Measurements from ENCODE around the gene NUDT11.
A peak's percentile ranks its signal among the peaks of the same experiment; 100 is the strongest.
"Not testable (repeated sequence)": the region's sequence is repeated elsewhere in the genome, so short reads cannot be mapped to it uniquely, and the experiment has no call there.

NUDT11 gene

DNA sequence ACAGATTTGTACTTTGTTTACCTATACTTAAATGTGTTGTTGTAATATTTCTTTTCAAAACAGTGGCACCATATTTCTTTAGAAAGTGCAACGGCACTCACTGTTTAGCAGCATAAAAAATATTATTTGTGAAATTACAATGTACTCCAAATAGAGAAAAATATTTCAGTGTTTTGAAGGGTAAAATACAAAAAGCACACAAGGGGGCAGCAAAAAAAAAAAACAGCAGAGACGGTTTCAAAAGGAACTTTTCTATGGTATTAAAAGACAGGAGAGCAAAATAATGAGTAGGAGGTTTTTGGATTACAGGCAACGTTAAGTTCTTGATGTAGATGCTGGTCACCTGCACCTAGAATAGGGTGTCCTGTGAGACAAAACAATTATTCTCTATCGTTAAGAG, 2.0 kb downstream of the NUDT11 start:
- H3K4me2 ChIP-seq (ENCODE audit: low read depth, low read length, poor library complexity, severe bottlenecking): no peak overlapping the region
- TF ChIP-seq, protein P1, sequence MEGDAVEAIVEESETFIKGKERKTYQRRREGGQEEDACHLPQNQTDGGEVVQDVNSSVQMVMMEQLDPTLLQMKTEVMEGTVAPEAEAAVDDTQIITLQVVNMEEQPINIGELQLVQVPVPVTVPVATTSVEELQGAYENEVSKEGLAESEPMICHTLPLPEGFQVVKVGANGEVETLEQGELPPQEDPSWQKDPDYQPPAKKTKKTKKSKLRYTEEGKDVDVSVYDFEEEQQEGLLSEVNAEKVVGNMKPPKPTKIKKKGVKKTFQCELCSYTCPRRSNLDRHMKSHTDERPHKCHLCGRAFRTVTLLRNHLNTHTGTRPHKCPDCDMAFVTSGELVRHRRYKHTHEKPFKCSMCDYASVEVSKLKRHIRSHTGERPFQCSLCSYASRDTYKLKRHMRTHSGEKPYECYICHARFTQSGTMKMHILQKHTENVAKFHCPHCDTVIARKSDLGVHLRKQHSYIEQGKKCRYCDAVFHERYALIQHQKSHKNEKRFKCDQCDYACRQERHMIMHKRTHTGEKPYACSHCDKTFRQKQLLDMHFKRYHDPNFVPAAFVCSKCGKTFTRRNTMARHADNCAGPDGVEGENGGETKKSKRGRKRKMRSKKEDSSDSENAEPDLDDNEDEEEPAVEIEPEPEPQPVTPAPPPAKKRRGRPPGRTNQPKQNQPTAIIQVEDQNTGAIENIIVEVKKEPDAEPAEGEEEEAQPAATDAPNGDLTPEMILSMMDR (conservative IDR thresholded peaks at IDR 0.05; ENCODE audit: low read length): 0 out of 2 replicates have a peak, but pooled peaks have one; percentile 10
- no peak for TF ChIP-seq EZH2phosphoT487 (IDR thresholded peaks at IDR 0.05; ENCODE audit: borderline replicate concordance)
- H3K9ac ChIP-seq (ENCODE audit: low read depth, low read length, poor library complexity, severe bottlenecking): no peak overlapping the region

DNA sequence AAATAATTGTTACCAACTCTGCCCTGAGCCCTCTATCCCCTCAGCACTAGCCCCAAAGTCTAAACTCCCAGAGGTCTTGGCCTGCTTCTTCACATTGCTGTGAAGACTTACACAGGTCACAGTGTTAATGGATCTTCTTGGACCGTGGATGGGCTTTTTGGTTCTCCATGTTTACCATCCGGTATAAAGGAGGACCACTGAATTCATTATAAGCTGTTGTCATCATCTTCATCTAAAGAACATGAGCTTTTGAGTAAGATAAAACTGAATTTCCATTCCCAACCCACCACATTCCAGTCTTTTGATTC, 8.5 kb downstream of the NUDT11 start:
- H3K9ac ChIP-seq (ENCODE audit: low read depth, low read length, poor library complexity, severe bottlenecking): no peak overlapping the region

More for the DNA sequence above, 2.0 kb downstream of the NUDT11 start:
- Histone ChIP-seq H3K9me2 (replicated peaks; ENCODE audit: low read depth, low read length) (no peaks in the 10 kb centered on the region), H4K20me1 (ENCODE audit: insufficient read depth, low read length, poor library complexity, severe bottlenecking) (no peaks in the 10 kb centered on the region), H3K9me3 (ENCODE audit: insufficient read depth, low read depth, low read length) (no peaks in the 10 kb centered on the region), H3F3A (ENCODE audit: low read depth) (no peaks in the 10 kb centered on the region), H3K79me2 (ENCODE audit: insufficient read depth, low read length) (no peaks in the 10 kb centered on the region), H3K4me1 (ENCODE audit: insufficient read depth, low read length, poor library complexity, severe bottlenecking) (no peaks in the 10 kb centered on the region), H3K4me3 (ENCODE audit: low read length, poor library complexity, severe bottlenecking) (no peak overlapping the region), H3K27me3 (ENCODE audit: insufficient read depth, low read length, poor library complexity, severe bottlenecking) (no peaks in the 10 kb centered on the region), H2AFZ (ENCODE audit: low read length) (no peak overlapping the region), H3K36me3 (ENCODE audit: insufficient read depth, low read length) (no peaks in the 10 kb centered on the region)

DNA sequence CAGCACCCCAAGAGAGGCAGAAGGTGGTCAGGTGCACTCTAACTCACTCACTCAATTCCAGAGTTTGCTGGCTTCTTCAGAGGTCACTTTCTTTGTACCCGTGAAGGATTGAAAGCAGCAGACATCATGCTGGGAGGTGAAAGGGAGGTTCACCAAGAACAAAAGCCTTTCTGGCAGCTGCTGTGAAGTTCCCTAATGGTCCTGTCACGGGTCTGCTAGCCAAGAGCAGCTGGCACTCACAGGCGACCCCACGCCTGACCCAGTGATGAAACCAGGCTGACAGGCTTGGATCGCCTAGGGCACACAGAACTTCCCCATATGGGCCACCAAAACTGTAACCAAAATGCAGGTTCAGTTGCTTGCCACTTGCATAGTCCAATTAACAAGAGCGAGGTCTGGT, 11.8 kb downstream of the NUDT11 start:
- H3K4me2 ChIP-seq (ENCODE audit: low read depth, low read length, poor library complexity, severe bottlenecking): no peak overlapping the region
- no peaks in the 10 kb centered on the region for H3F3A ChIP-seq (ENCODE audit: low read depth)
- H3K9me2 ChIP-seq (replicated peaks; ENCODE audit: low read depth, low read length): no peaks in the 10 kb centered on the region
- no peak overlapping the region for H2AFZ ChIP-seq (ENCODE audit: low read length)
- no peaks in the 10 kb centered on the region for H4K20me1 ChIP-seq (ENCODE audit: insufficient read depth, low read length, poor library complexity, severe bottlenecking)
- no peak overlapping the region for H3K4me3 ChIP-seq (ENCODE audit: low read length, poor library complexity, severe bottlenecking)
- no peaks in the 10 kb centered on the region for H3K79me2 ChIP-seq (ENCODE audit: insufficient read depth, low read length)
- no peaks in the 10 kb centered on the region for H3K9me3 ChIP-seq (ENCODE audit: insufficient read depth, low read depth, low read length)
- no peak overlapping the region for H3K9ac ChIP-seq (ENCODE audit: low read depth, low read length, poor library complexity, severe bottlenecking)
- H3K27me3 ChIP-seq (ENCODE audit: insufficient read depth, low read length, poor library complexity, severe bottlenecking): no peaks in the 10 kb centered on the region
- no peaks in the 10 kb centered on the region for H3K36me3 ChIP-seq (ENCODE audit: insufficient read depth, low read length)
- no peaks in the 10 kb centered on the region for H3K4me1 ChIP-seq (ENCODE audit: insufficient read depth, low read length, poor library complexity, severe bottlenecking)
- TF ChIP-seq, protein P1 (conservative IDR thresholded peaks at IDR 0.05; ENCODE audit: low read length): no peak
- TF ChIP-seq EZH2phosphoT487 (IDR thresholded peaks at IDR 0.05; ENCODE audit: borderline replicate concordance): no peak

More for the DNA sequence above, 8.5 kb downstream of the NUDT11 start:
- no peaks in the 10 kb centered on the region for H3K9me2 ChIP-seq (replicated peaks; ENCODE audit: low read depth, low read length)
- H3K4me3 ChIP-seq (ENCODE audit: low read length, poor library complexity, severe bottlenecking): no peak overlapping the region
- no peak overlapping the region for H2AFZ ChIP-seq (ENCODE audit: low read length)
- no peaks in the 10 kb centered on the region for H3K4me1 ChIP-seq (ENCODE audit: insufficient read depth, low read length, poor library complexity, severe bottlenecking)
- H3K9me3 ChIP-seq (ENCODE audit: insufficient read depth, low read depth, low read length): no peaks in the 10 kb centered on the region
- H3K36me3 ChIP-seq (ENCODE audit: insufficient read depth, low read length): no peaks in the 10 kb centered on the region
- no peak overlapping the region for H3K4me2 ChIP-seq (ENCODE audit: low read depth, low read length, poor library complexity, severe bottlenecking)
- no peak for TF ChIP-seq EZH2phosphoT487 (IDR thresholded peaks at IDR 0.05; ENCODE audit: borderline replicate concordance)
- TF ChIP-seq, protein P1 (conservative IDR thresholded peaks at IDR 0.05; ENCODE audit: low read length): 0 out of 2 replicates have a peak, but pooled peaks have one; percentile 0
- H3K27me3 ChIP-seq (ENCODE audit: insufficient read depth, low read length, poor library complexity, severe bottlenecking): no peaks in the 10 kb centered on the region
- H3F3A ChIP-seq (ENCODE audit: low read depth): no peaks in the 10 kb centered on the region
- no peaks in the 10 kb centered on the region for H4K20me1 ChIP-seq (ENCODE audit: insufficient read depth, low read length, poor library complexity, severe bottlenecking)
- H3K79me2 ChIP-seq (ENCODE audit: insufficient read depth, low read length): no peaks in the 10 kb centered on the region

DNA sequence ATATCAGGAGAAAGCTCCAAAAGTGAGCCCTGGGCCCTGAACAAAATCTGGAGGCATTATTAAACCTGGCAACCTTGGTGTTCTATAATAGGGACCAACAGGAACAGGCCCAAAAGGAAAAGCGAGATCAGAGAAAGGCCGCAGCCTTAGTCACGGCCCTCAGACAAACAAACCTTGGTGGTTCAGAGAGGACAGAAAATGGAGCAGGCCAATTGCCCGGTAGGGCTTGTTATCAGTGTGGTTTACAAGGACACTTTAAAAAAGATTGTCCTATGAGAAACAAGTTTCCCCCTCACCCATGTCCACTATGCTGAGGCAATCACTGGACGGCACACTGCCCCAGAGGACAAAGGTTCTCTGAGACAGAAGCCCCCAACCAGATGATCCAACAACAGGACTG, 14.0 kb downstream of the NUDT11 start:
- not testable (repeated sequence) for H2AFZ ChIP-seq (ENCODE audit: low read length); H3K9me2 ChIP-seq (replicated peaks; ENCODE audit: low read depth, low read length); H3K9me3 ChIP-seq (ENCODE audit: insufficient read depth, low read depth, low read length); H3F3A ChIP-seq (ENCODE audit: low read depth); H3K4me2 ChIP-seq (ENCODE audit: low read depth, low read length, poor library complexity, severe bottlenecking); H3K79me2 ChIP-seq (ENCODE audit: insufficient read depth, low read length); H3K27me3 ChIP-seq (ENCODE audit: insufficient read depth, low read length, poor library complexity, severe bottlenecking); H3K4me1 ChIP-seq (ENCODE audit: insufficient read depth, low read length, poor library complexity, severe bottlenecking); H3K36me3 ChIP-seq (ENCODE audit: insufficient read depth, low read length); H3K9ac ChIP-seq (ENCODE audit: low read depth, low read length, poor library complexity, severe bottlenecking); H3K4me3 ChIP-seq (ENCODE audit: low read length, poor library complexity, severe bottlenecking); H4K20me1 ChIP-seq (ENCODE audit: insufficient read depth, low read length, poor library complexity, severe bottlenecking)

Measured in Loucy (cell line).